Parathyroid adenoma (tissue), 2 donors: Measurements from ENCODE around the gene LNPEP.

Experiments
- H2AFZ ChIP-seq: fragments of 300-600 bp; sonication (generic); one replicate; pipeline ENCODE4 v1.7.0; 2017; ENCODE audit warnings: antibody characterized with exemption, mild to moderate bottlenecking
- H3K27ac ChIP-seq: fragments of 300-600 bp; sonication (generic); one replicate; pipeline ENCODE4 v1.7.0; 2017
- H3K27me3 ChIP-seq: fragments of 300-600 bp; sonication (generic); one replicate; pipeline ENCODE4 v1.7.0; 2017; ENCODE audit warnings: low read length; ENCODE audit not compliant: control insufficient read depth, insufficient read depth
- H3K36me3 ChIP-seq: fragments of 300-600 bp; sonication (generic); one replicate; pipeline ENCODE4 v1.7.0; 2017; ENCODE audit warnings: low read length; ENCODE audit not compliant: control insufficient read depth, insufficient read depth
- H3K4me1 ChIP-seq: fragments of 300-600 bp; sonication (generic); one replicate; pipeline ENCODE4 v1.7.0; 2017; ENCODE audit warnings: control low read depth
- H3K4me2 ChIP-seq: fragments of 300-600 bp; sonication (generic); one replicate; pipeline ENCODE4 v1.7.0; 2017; ENCODE audit warnings: low read length
- H3K4me3 ChIP-seq: fragments of 300-600 bp; sonication (generic); one replicate; pipeline ENCODE4 v1.7.0; 2017; ENCODE audit warnings: low read depth, low read length
- H3K79me2 ChIP-seq: fragments of 300-600 bp; sonication (generic); one replicate; pipeline ENCODE4 v1.7.0; 2017; ENCODE audit warnings: control low read depth
- H3K9ac ChIP-seq: fragments of 300-600 bp; sonication (generic); one replicate; pipeline ENCODE4 v1.7.0; 2017; ENCODE audit warnings: mild to moderate bottlenecking
- H3K9me3 ChIP-seq: fragments of 300-600 bp; sonication (generic); one replicate; pipeline ENCODE4 v1.7.0; 2017; ENCODE audit warnings: low read length; ENCODE audit not compliant: control insufficient read depth
- CTCF ChIP-seq: fragments of 300-600 bp; sonication (generic); IDR thresholded peaks from one replicate; pipeline ENCODE4 v1.7.0; 2017; ENCODE audit warnings: antibody characterized with exemption, mild to moderate bottlenecking
- donor health status: primary hyperparathyroidism.

LNPEP gene

GRCh38 chr5:96952974-96953730 is 17.3 kb downstream of the LNPEP start:
- Histone ChIP-seq H3K27ac (no peak overlapping the region), H3K9ac (no peak overlapping the region)
- no peak for TF ChIP-seq CTCF

GRCh38 chr5:96957254-96958049 is 21.6 kb downstream of the LNPEP start:
- H3K79me2 ChIP-seq: peaks cover 35% of the 10 kb centered on the region
- no peak overlapping the region for H3K27ac ChIP-seq

More at GRCh38 chr5:96952974-96953730, 17.3 kb downstream of the LNPEP start:
- H3K27me3 ChIP-seq: no peaks in the 10 kb centered on the region
- H3K4me3 ChIP-seq: no peak overlapping the region
- H3K4me1 ChIP-seq: peaks cover 11% of the 10 kb centered on the region
- no peak overlapping the region for H3K4me2 ChIP-seq
- no peaks in the 10 kb centered on the region for H3K36me3 ChIP-seq
- peaks cover 41% of the 10 kb centered on the region for H3K79me2 ChIP-seq
- no peak overlapping the region for H2AFZ ChIP-seq
- H3K9me3 ChIP-seq: no peaks in the 10 kb centered on the region

GRCh38 chr5:96958977-96959376 is 23.1 kb downstream of the LNPEP start:
- H3K4me1 ChIP-seq: peaks cover 14% of the 10 kb centered on the region
- H3K9me3 ChIP-seq: no peaks in the 10 kb centered on the region
- no peak overlapping the region for H3K27ac ChIP-seq
- H3K27me3 ChIP-seq: no peaks in the 10 kb centered on the region
- H3K4me3 ChIP-seq: no peak overlapping the region
- TF ChIP-seq CTCF: no peak
- H3K9ac ChIP-seq: no peak overlapping the region
- H3K79me2 ChIP-seq: peaks cover 30% of the 10 kb centered on the region
- H3K36me3 ChIP-seq: no peaks in the 10 kb centered on the region
- H3K4me2 ChIP-seq: no peak overlapping the region
- no peak overlapping the region for H2AFZ ChIP-seq

More at GRCh38 chr5:96957254-96958049, 21.6 kb downstream of the LNPEP start:
- H3K4me3 ChIP-seq: no peak overlapping the region
- H3K27me3 ChIP-seq: no peaks in the 10 kb centered on the region
- H3K9ac ChIP-seq: no peak overlapping the region
- H3K4me1 ChIP-seq: peaks cover 8% of the 10 kb centered on the region
- no peaks in the 10 kb centered on the region for H3K36me3 ChIP-seq
- TF ChIP-seq CTCF: no peak
- no peaks in the 10 kb centered on the region for H3K9me3 ChIP-seq
- no peak overlapping the region for H2AFZ ChIP-seq
- H3K4me2 ChIP-seq: no peak overlapping the region

GRCh38 chr5:96961053-96961452 is 25.2 kb downstream of the LNPEP start:
- Histone ChIP-seq H3K4me3 (no peak overlapping the region), H3K9me3 (no peaks in the 10 kb centered on the region), H3K4me2 (no peak overlapping the region), H3K9ac (no peak overlapping the region), H2AFZ (no peak overlapping the region), H3K79me2 (peaks cover 30% of the 10 kb centered on the region), H3K27ac (no peak overlapping the region), H3K4me1 (peaks cover 12% of the 10 kb centered on the region), H3K27me3 (no peaks in the 10 kb centered on the region), H3K36me3 (no peaks in the 10 kb centered on the region)
- no peak for TF ChIP-seq CTCF
